ENCODE results near the gene FRMD4A.

- TF ChIP-seq, protein P1, sequence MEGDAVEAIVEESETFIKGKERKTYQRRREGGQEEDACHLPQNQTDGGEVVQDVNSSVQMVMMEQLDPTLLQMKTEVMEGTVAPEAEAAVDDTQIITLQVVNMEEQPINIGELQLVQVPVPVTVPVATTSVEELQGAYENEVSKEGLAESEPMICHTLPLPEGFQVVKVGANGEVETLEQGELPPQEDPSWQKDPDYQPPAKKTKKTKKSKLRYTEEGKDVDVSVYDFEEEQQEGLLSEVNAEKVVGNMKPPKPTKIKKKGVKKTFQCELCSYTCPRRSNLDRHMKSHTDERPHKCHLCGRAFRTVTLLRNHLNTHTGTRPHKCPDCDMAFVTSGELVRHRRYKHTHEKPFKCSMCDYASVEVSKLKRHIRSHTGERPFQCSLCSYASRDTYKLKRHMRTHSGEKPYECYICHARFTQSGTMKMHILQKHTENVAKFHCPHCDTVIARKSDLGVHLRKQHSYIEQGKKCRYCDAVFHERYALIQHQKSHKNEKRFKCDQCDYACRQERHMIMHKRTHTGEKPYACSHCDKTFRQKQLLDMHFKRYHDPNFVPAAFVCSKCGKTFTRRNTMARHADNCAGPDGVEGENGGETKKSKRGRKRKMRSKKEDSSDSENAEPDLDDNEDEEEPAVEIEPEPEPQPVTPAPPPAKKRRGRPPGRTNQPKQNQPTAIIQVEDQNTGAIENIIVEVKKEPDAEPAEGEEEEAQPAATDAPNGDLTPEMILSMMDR (IDR thresholded peaks at IDR 0.05; ENCODE audit: poor library complexity), result no peak
- TF ChIP-seq EZH2 (IDR thresholded peaks at IDR 0.05; ENCODE audit: borderline replicate concordance), result no peak
- no peak for TF ChIP-seq EZH2phosphoT487 (IDR thresholded peaks at IDR 0.05; ENCODE audit: low read depth, severe bottlenecking, unreplicated experiment)
These were observed 357.0 kb downstream of the FRMD4A start for GRCh38 chr10:13973742-13974141.

All from hepatocyte (in vitro differentiated cells).